Measurements from ENCODE around the gene GLI1.
"Not testable (repeated sequence)": the region's sequence is repeated elsewhere in the genome, so short reads cannot be mapped to it uniquely, and the experiment has no call there.

Gene GLI1

GRCh38 chr12:57511161-57511560 is 51.6 kb downstream of the GLI1 start:
- TF ChIP-seq JUND (IDR thresholded peaks at IDR 0.05; ENCODE audit: low read depth): no peak
- in situ Hi-C loops (cut with HindIII; ENCODE audit: low pct_unique_long_range_greater_than_20kb, low sequenced_read_pairs): no loop called here
- DNase-seq (ENCODE audit: low read depth in 1 of 2, low spot score in 1 of 2): no peak

- in situ Hi-C loops (cut with HindIII; ENCODE audit: low pct_unique_long_range_greater_than_20kb, low sequenced_read_pairs): no loop called here
- no peak for TF ChIP-seq JUND (IDR thresholded peaks at IDR 0.05; ENCODE audit: low read depth)
- no peak for DNase-seq (ENCODE audit: low read depth in 1 of 2, low spot score in 1 of 2)
Observed at GRCh38 chr12:57511588-57512325, 52.2 kb downstream of the GLI1 start.

- DNase-seq (ENCODE audit: low read depth in 1 of 2, low spot score in 1 of 2): no peak
- in situ Hi-C loops (cut with HindIII; ENCODE audit: low pct_unique_long_range_greater_than_20kb, low sequenced_read_pairs): no loop called here
- TF ChIP-seq JUND (IDR thresholded peaks at IDR 0.05; ENCODE audit: low read depth): no peak
Observed at GRCh38 chr12:57512665-57513064, 53.1 kb downstream of the GLI1 start.

GRCh38 chr12:57513266-57513665 is 53.7 kb downstream of the GLI1 start:
- no peak for TF ChIP-seq JUND (IDR thresholded peaks at IDR 0.05; ENCODE audit: low read depth)
- in situ Hi-C loops (cut with HindIII; ENCODE audit: low pct_unique_long_range_greater_than_20kb, low sequenced_read_pairs): no loop called here
- no peak for DNase-seq (ENCODE audit: low read depth in 1 of 2, low spot score in 1 of 2)

GRCh38 chr12:57513677-57514076 is 54.1 kb downstream of the GLI1 start:
- in situ Hi-C loops (cut with HindIII; ENCODE audit: low pct_unique_long_range_greater_than_20kb, low sequenced_read_pairs); DNase-seq (ENCODE audit: low read depth in 1 of 2, low spot score in 1 of 2): not testable (repeated sequence)

DNA sequence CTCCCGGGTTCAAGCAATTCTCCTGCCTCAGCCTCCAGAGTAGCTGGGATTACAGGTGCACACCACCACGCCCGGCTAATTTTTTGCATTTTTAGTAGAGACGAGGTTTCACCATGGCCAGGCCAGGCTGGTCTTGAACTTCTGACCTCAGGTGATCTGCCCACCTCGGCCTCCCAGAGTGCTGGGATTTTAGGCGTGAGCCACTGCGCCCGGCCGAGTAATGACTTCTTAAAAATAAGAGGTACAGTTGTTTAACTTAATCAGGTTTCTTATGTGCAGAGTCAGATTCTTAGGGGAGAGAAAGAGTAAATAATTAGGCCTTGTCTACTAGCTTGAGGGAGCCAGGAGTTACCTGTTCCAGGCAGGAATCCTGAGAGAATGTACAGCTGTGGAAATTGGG is 54.7 kb downstream of the GLI1 start:
- DNase-seq (ENCODE audit: low read depth in 1 of 2, low spot score in 1 of 2); in situ Hi-C loops (cut with HindIII; ENCODE audit: low pct_unique_long_range_greater_than_20kb, low sequenced_read_pairs): not testable (repeated sequence)

- in situ Hi-C loops (cut with HindIII; ENCODE audit: low pct_unique_long_range_greater_than_20kb, low sequenced_read_pairs): no loop called here
- no peak for DNase-seq (ENCODE audit: low read depth in 1 of 2, low spot score in 1 of 2)
Observed at GRCh38 chr12:57514720-57515407, 55.3 kb downstream of the GLI1 start.

DNA sequence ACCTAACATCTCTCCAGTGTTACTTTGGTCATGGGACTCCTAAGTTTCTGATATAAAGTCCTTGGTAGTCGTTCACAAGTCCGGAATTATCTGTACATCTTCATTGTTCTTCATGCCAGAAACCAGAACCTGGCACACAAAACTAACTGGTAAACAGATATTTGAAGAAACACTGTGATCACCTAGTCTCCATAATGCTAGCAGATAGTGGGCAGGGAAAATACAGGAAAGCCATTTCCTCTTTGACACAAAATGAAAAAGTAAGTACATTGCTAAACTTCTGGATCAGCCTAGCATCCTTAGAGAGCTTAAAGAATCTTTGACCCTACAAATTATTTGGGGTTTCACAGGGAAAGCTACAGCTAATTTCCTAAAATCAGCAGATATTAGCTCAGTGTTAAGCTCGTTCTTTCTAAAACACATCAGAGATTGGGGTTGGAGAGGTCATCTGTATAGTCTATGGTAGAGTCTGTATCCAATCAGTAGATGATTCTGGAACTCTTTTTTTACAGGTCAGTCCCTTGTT is 55.9 kb downstream of the GLI1 start:
- no peak for DNase-seq (ENCODE audit: low read depth in 1 of 2, low spot score in 1 of 2)
- TF ChIP-seq JUND (IDR thresholded peaks at IDR 0.05; ENCODE audit: low read depth): no peak
- in situ Hi-C loops (cut with HindIII; ENCODE audit: low pct_unique_long_range_greater_than_20kb, low sequenced_read_pairs): no loop called here

More at GRCh38 chr12:57514720-57515407, 55.3 kb downstream of the GLI1 start:
- no peak for TF ChIP-seq JUND (IDR thresholded peaks at IDR 0.05; ENCODE audit: low read depth)

GRCh38 chr12:57515934-57516541 is 56.5 kb downstream of the GLI1 start:
- no peak for DNase-seq (ENCODE audit: low read depth in 1 of 2, low spot score in 1 of 2)
- in situ Hi-C loops (cut with HindIII; ENCODE audit: low pct_unique_long_range_greater_than_20kb, low sequenced_read_pairs): no loop called here
- TF ChIP-seq JUND (IDR thresholded peaks at IDR 0.05; ENCODE audit: low read depth): no peak

DNA sequence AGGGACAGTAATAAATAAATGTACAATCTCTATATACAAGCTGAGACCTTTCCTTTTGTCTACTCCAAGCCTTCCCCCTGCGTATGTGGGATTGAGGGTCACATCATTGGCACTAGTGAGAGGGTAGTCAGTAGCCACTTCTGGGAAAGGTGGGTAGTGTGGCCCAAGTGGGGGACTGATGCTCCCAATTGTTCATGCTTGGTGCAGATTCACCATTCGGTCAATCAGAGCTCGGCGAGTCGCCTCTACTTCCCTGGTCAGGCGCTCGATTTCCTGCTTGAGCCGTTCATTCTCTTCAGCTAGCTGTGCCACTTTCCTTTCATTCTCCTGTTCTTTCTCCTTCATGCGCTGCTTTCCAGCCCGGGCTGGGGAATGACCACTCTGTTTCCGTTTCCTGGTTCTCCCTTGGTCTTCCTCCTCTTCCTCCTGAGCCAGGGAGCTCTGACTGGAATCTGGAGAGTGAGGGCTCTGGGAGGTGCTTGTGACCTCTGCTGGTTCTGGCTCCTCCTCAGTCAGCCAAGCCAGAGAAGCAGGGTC is 57.1 kb downstream of the GLI1 start:
- in situ Hi-C loops (cut with HindIII; ENCODE audit: low pct_unique_long_range_greater_than_20kb, low sequenced_read_pairs): no loop called here
- TF ChIP-seq JUND (IDR thresholded peaks at IDR 0.05; ENCODE audit: low read depth): no peak
- DNase-seq (ENCODE audit: low read depth in 1 of 2, low spot score in 1 of 2): no peak

- no peak for DNase-seq (ENCODE audit: low read depth in 1 of 2, low spot score in 1 of 2)
- TF ChIP-seq JUND (IDR thresholded peaks at IDR 0.05; ENCODE audit: low read depth): no peak
- in situ Hi-C loops (cut with HindIII; ENCODE audit: low pct_unique_long_range_greater_than_20kb, low sequenced_read_pairs): no loop called here
Observed at GRCh38 chr12:57517187-57517586, 57.6 kb downstream of the GLI1 start.

DNA sequence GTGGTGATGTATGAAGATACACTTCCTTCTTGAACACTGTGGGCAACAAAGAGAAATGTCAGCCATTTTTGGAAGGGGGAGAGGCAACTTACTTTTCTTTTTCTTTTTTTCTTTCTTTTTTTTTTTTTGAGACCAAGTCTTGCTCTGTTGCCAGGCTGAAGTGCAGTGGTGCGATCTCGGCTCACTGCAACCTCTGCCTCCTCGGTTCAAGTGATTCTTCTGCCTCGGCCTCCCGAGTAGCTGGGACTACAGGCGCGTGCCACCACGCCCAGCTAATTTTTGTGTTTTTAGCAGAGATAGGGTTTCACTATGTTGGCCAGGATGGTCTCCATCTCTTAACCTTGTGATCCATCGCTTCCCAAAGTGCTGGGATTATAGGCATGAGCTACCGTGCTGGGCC is 58.1 kb downstream of the GLI1 start:
- in situ Hi-C loops (cut with HindIII; ENCODE audit: low pct_unique_long_range_greater_than_20kb, low sequenced_read_pairs): not testable (repeated sequence)

More for the DNA sequence above, 58.1 kb downstream of the GLI1 start:
- not testable (repeated sequence) for DNase-seq (ENCODE audit: low read depth in 1 of 2, low spot score in 1 of 2)
